Keratinocyte (primary cell): ENCODE results near the gene ERC1. TPM values are rescaled to one million over a fixed set of nuclear protein-coding genes. Genes with fewer than 3 reads are reported as not detected.

Experiments
- DNase-seq: peaks from one replicate; pipeline ENCODE4 v3.0.0-alpha.2; 2011; ENCODE audit warnings: low read depth, missing footprints, low spot score
- FAIRE-seq: peaks from 2 replicates; lab custom pipeline; 2011; peaks lifted over from hg19 to GRCh38; lab: Jason Lieb, UNC
- H2AFZ ChIP-seq: 2 replicates; pipeline ENCODE4 v1.6.0; 2012; ENCODE audit warnings: low read length, control low read depth, inconsistent platforms; ENCODE audit not compliant: control insufficient read depth
- H3K27ac ChIP-seq: 2 replicates; pipeline ENCODE4 v1.5.1; 2011; ENCODE audit warnings: low read length; ENCODE audit not compliant: control insufficient read depth, insufficient read depth
- H3K27me3 ChIP-seq: 3 replicates; pipeline ENCODE4 v1.6.0; 2011; ENCODE audit warnings: low read length; ENCODE audit not compliant: control insufficient read depth, insufficient read depth; ENCODE audit errors: extremely low read depth
- H3K36me3 ChIP-seq, 2 experiments: 2 replicates in 1 of 2; 3 replicates in 1 of 2; pipeline ENCODE4 v1.5.1; 2011; ENCODE audit warnings: low read length in 2 of 2, mild to moderate bottlenecking in 1 of 2; ENCODE audit not compliant: control insufficient read depth in 2 of 2, insufficient read depth in 2 of 2; ENCODE audit errors: extremely low read depth in 1 of 2
- H3K4me1 ChIP-seq: 3 replicates; pipeline ENCODE4 v1.5.1; 2011; ENCODE audit warnings: low read length; ENCODE audit not compliant: control insufficient read depth, insufficient read depth; ENCODE audit errors: extremely low read depth
- H3K4me2 ChIP-seq: 3 replicates; pipeline ENCODE4 v1.6.0; 2011; ENCODE audit warnings: low read depth, low read length; ENCODE audit not compliant: control insufficient read depth, insufficient read depth; ENCODE audit errors: extremely low read depth
- H3K4me3 ChIP-seq, 3 experiments: fragments of 200-600 bp in 1 of 3; sonication (generic) in 1 of 3; 2 replicates in 2 of 3; 3 replicates in 1 of 3; pipeline ENCODE4 v1.5.1; 2011 to 2016; ENCODE audit warnings: low read length in 3 of 3, mild to moderate bottlenecking in 3 of 3, control low read depth in 2 of 3, inconsistent platforms in 1 of 3, low read depth in 1 of 3, mixed read lengths in 1 of 3, mixed run types in 1 of 3, moderate library complexity in 1 of 3; ENCODE audit not compliant: control insufficient read depth in 2 of 3, insufficient read depth in 2 of 3; ENCODE audit errors: extremely low read depth in 1 of 3
- H3K79me2 ChIP-seq: 2 replicates; pipeline ENCODE4 v1.6.0; 2012; ENCODE audit warnings: low read length; ENCODE audit not compliant: control insufficient read depth, insufficient read depth
- H3K9ac ChIP-seq: 3 replicates; pipeline ENCODE4 v1.6.0; 2011; ENCODE audit warnings: low read length; ENCODE audit not compliant: control insufficient read depth, insufficient read depth; ENCODE audit errors: extremely low read depth
- H3K9me1 ChIP-seq: 3 replicates; pipeline ENCODE4 v1.6.0; 2011; ENCODE audit warnings: low read length; ENCODE audit not compliant: control insufficient read depth, insufficient read depth; ENCODE audit errors: extremely low read depth
- H3K9me3 ChIP-seq: 2 replicates; pipeline ENCODE4 v1.5.1; 2012; ENCODE audit warnings: low read depth, low read length; ENCODE audit not compliant: control insufficient read depth
- H4K20me1 ChIP-seq: 3 replicates; pipeline ENCODE4 v1.6.0; 2011; ENCODE audit warnings: low read length; ENCODE audit not compliant: control insufficient read depth, insufficient read depth; ENCODE audit errors: extremely low read depth
- EZH2 ChIP-seq: IDR thresholded peaks from one replicate; pipeline ENCODE4 v1.6.1; 2012; ENCODE audit warnings: inconsistent platforms, mild to moderate bottlenecking, low read length, moderate library complexity
- dilution Hi-C: fragments of 300-500 bp; cut with MboI; formaldehyde crosslinking; loops from one replicate; pipeline ENCODE4 v1.7.0; 2020; ENCODE audit warnings: low sequenced_read_pairs; ENCODE audit not compliant: extremely low pct_ligation_motif_present
- polyA plus RNA-seq, 5 experiments: library from polyadenylated mRNA; depleted of rRNA in 3 of 5; stranded (reverse) in 3 of 5; stranded (forward) in 1 of 5; unstranded in 1 of 5; fragments of >200 nt; gene quantifications; 1 replicate in 1 of 5; 2 replicates in 3 of 5; 3 replicates in 1 of 5; pipeline versions ENCODE4 v1.2.1 to v1.2.3, GENCODE V29; 2011 to 2012; ENCODE audit warnings: missing spikeins in 2 of 5, low read depth in 1 of 5, low replicate concordance in 1 of 5
- TF ChIP-seq, protein P1 (sequence below), 3 experiments: IDR thresholded peaks in 1 of 3; conservative IDR thresholded peaks in 1 of 3; optimal IDR thresholded peaks in 1 of 3; 2 replicates in 2 of 3; 3 replicates in 1 of 3; pipeline versions ENCODE3 to v1.5.1; 2011; ENCODE audit warnings: low read length in 3 of 3, mild to moderate bottlenecking in 3 of 3, moderate library complexity in 2 of 3, control low read depth in 1 of 3, inconsistent platforms in 1 of 3; ENCODE audit not compliant: insufficient read depth in 2 of 3; ENCODE audit errors: extremely low read depth in 1 of 3

ERC1 gene
- polyA plus RNA-seq, 1 donor (not counting 4 experiments of a cell fraction or from before 2014, with no cell fraction given) = 16.1 TPM

GRCh38 chr12:1474041-1474573 lies 483.1 kb downstream of the ERC1 start:
- Histone ChIP-seq H3K79me2 (no peaks in the 10 kb centered on the region), H4K20me1 (no peaks in the 10 kb centered on the region), H3K36me3 (peaks cover 0 to under 1% of the 10 kb centered on the region in 2 experiments), H3K9ac (peak overlapping the region; percentile 63), H2AFZ (no peak overlapping the region), H3K9me3 (peaks cover 3% of the 10 kb centered on the region), H3K27ac (peak overlapping the region; percentile 82), H3K4me3 (peak overlapping the region in 1 of 3 experiments; percentile 50), H3K4me2 (peak overlapping the region; percentile 70), H3K27me3 (no peaks in the 10 kb centered on the region), H3K9me1 (no peaks in the 10 kb centered on the region), H3K4me1 (peaks cover 41% of the 10 kb centered on the region)
- TF ChIP-seq EZH2 = no peak
- TF ChIP-seq, protein P1, sequence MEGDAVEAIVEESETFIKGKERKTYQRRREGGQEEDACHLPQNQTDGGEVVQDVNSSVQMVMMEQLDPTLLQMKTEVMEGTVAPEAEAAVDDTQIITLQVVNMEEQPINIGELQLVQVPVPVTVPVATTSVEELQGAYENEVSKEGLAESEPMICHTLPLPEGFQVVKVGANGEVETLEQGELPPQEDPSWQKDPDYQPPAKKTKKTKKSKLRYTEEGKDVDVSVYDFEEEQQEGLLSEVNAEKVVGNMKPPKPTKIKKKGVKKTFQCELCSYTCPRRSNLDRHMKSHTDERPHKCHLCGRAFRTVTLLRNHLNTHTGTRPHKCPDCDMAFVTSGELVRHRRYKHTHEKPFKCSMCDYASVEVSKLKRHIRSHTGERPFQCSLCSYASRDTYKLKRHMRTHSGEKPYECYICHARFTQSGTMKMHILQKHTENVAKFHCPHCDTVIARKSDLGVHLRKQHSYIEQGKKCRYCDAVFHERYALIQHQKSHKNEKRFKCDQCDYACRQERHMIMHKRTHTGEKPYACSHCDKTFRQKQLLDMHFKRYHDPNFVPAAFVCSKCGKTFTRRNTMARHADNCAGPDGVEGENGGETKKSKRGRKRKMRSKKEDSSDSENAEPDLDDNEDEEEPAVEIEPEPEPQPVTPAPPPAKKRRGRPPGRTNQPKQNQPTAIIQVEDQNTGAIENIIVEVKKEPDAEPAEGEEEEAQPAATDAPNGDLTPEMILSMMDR (optimal IDR thresholded peaks at IDR 0.05 in 1 of 3, IDR thresholded peaks at IDR 0.05 in 1 of 3, conservative IDR thresholded peaks at IDR 0.05 in 1 of 3; ENCODE audit: extremely low read depth in 1 of 3, insufficient read depth in 2 of 3, low read length in 3 of 3) = no peak
- DNase-seq (peak; percentile 90), FAIRE-seq (peak; percentile 98)
- dilution Hi-C loops = no loop called here

GRCh38 chr12:1474574-1475153 lies 483.6 kb downstream of the ERC1 start:
- FAIRE-seq = peak; percentile 61
- no peak for DNase-seq
- H2AFZ ChIP-seq = no peak overlapping the region
- TF ChIP-seq EZH2 = no peak
- TF ChIP-seq, protein P1 (optimal IDR thresholded peaks at IDR 0.05 in 1 of 3, IDR thresholded peaks at IDR 0.05 in 1 of 3, conservative IDR thresholded peaks at IDR 0.05 in 1 of 3; ENCODE audit: extremely low read depth in 1 of 3, insufficient read depth in 2 of 3, low read length in 3 of 3) = no peak
- peaks cover 3% of the 10 kb centered on the region for H3K9me3 ChIP-seq
- H3K4me3 ChIP-seq = no peak overlapping the region
- H3K4me2 ChIP-seq = peak overlapping the region; percentile 31
- no peaks in the 10 kb centered on the region for H4K20me1 ChIP-seq
- peak overlapping the region; percentile 63 for H3K9ac ChIP-seq
- no peaks in the 10 kb centered on the region for H3K36me3 ChIP-seq
- peak overlapping the region; percentile 82 for H3K27ac ChIP-seq
- peaks cover 41% of the 10 kb centered on the region for H3K4me1 ChIP-seq
- no peaks in the 10 kb centered on the region for H3K27me3 ChIP-seq
- no peaks in the 10 kb centered on the region for H3K9me1 ChIP-seq
- dilution Hi-C loops = no loop called here
- no peaks in the 10 kb centered on the region for H3K79me2 ChIP-seq
